DMS 273 (cell line): Measurements from ENCODE around the gene KRTAP12-4.
"Not testable (repeated sequence)": the region's sequence is repeated elsewhere in the genome, so short reads cannot be mapped to it uniquely, and the experiment has no call there.

ENCODE experiments used
- DNase-seq: peaks from one replicate; lab custom pipeline; 2025; ENCODE audit not compliant: unreplicated experiment; lab: John Stamatoyannopoulos, UW

KRTAP12-4 gene

DNA sequence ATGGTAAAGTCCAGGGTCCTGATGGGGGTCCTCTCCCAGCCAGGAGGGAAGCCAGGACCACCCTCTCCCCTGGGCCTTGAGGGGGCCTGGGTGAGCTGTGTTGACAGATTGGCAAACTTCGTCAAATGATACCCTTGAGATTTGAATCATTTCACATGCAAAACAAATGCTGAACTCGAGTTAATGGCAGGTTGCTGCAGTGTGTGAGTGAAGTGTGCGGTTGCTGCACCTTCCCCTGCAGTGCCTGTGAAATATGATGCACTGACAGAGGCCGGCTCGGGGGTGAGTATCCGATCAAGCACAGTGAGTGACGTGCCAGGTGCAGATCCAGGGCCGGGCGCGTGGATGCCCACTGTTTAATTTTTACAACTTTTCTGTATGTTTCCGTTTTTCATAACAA, 33.2 kb upstream of the KRTAP12-4 start:
- peak; percentile 34 for DNase-seq

- DNase-seq = no peak
These were observed 32.5 kb upstream of the KRTAP12-4 start for GRCh38 chr21:44686843-44687561.

DNA sequence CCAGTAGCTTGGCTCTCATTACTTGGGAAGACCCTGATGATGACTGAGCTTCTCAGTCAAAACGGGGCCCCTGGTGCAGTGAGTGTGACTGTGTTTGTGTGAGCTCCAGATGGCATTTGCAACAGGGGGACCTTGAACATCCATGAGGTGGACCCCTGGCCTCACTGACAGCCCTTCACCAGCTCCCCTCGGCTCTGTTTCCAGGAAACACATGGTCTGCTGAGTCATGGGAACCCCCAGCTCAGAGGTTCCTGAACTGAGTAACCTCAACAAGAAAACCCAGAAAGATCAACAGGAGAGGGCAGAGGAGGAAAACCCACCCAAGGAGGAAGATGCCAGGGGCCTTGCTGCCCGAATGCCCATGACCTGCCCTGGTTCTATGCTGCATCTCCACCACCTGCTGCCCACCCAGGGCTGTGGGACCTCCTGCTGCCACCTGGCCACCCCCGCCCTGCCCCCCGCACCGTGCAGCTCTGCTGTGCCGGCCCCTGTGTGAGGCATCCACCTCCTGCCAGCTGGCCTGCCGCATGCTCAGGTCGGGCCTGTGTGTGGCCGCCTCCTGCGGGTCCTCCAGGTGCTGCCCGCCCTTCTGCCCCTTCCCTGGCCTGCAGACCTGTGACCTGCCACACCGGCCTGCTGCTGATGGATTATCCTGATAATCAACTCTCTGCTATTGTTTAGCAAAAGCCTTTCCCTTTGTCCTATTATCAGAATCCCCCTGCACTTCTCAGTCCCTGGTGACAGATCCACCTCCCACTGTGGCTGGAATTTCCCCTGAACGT, 31.7 kb upstream of the KRTAP12-4 start:
- no peak for DNase-seq

DNA sequence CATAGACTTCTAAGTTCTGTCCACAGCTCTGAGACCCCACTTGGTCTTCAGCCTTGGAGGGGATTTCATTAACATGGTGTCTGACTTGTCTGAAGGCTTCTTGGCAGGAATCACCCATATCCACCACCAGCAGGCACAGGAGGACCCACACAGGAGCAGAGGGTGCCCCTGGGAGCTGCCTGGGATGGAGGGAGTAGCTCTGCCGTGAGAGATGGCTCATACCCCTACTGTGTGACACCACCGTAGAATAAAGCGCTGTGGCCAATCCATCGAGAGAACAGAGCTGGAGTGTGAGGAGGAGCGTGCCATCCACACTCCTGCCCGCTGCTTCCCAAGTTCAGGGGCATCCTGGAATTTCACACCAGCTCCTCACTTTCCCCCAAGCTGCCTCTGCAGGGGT, 30.6 kb upstream of the KRTAP12-4 start:
- DNase-seq = not testable (repeated sequence)

DNA sequence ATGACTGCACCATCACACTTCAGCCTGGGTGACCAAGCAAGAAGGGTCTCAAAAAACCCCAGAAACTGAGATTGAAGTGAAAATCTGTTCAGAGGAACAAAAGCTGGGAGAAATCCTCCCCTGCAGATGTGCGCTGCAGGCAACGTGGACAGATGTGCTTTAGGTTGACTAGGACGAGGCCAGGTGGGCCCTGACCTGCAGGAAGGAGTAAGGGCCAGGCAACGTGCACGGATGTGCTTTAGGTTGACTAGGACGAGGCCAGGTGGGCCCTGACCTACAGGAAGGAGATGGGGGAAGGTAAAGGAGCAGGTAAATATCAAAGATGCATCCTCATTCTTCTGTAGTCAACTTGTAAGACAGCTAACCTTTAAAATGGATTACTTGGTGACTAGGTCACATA, 30.0 kb upstream of the KRTAP12-4 start:
- DNase-seq = no peak

DNA sequence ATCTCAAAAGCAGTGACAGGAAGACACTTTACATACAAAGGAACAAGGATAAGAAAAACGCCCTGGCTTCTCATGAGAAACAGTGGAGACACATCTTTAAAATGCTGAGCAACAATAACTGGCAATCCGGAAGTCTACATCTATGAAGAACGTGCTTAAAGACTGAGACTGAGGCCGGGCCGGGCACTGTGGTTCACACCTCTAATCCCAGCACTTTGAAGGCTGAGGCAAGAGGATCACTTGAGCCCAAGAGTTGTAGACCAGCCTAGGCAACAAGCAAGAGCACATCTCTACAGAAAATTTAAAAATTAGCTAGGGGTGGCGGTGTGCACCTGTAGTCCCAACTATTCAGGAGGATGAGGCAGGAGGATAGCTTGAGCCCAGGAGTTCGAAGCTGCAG, 29.6 kb upstream of the KRTAP12-4 start:
- DNase-seq = no peak

GRCh38 chr21:44682580-44683151, 28.2 kb upstream of the KRTAP12-4 start:
- DNase-seq = no peak

GRCh38 chr21:44681861-44682579, 27.6 kb upstream of the KRTAP12-4 start, which contains the start of gene KRTAP12-1:
TSS of gene KRTAP12-1 (minus strand) at chr21:44682163. CDS start at chr21:44682123, 40 bp downstream.
- peak; percentile 75 for DNase-seq

DNA sequence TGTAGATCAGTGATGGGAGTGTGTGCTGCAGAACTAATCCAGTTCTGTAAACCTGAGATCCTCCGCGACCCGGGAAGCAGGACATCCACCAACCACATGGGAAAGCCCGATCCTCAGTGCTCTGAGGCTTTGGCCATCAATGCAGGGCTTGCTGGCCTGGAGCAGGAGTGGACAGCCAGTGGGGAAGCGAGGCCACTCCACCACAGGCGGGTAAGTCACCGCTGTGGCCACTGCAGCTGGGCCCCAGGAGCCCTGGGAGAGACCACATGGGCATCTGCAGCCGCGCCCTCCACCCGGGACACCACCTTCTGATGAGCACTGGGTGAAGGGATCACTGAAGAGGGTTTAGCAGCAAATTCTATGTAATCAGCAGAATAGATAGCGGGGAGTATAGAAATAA, 26.7 kb upstream of the KRTAP12-4 start:
- DNase-seq = no peak

GRCh38 chr21:44677881-44678280, 23.4 kb upstream of the KRTAP12-4 start:
- DNase-seq = no peak

DNA sequence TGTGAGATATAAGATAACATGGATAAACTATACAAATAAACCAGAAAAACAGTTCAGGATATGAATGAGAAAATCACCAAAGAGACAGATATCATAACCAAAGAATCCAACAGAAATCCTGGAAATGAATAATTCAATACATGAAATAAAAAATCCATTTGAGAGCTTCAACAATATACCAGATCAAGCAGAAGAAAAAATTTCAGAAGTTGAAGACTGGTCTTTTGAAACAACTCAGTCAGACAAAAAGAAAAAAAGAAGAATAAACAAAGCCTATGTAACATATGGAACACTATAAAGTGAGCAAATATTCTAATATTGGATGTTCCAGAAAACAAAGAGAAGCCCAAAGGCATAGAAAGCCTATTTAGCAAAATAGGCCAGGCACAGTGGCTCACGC, 17.5 kb upstream of the KRTAP12-4 start:
- DNase-seq = no peak

DNA sequence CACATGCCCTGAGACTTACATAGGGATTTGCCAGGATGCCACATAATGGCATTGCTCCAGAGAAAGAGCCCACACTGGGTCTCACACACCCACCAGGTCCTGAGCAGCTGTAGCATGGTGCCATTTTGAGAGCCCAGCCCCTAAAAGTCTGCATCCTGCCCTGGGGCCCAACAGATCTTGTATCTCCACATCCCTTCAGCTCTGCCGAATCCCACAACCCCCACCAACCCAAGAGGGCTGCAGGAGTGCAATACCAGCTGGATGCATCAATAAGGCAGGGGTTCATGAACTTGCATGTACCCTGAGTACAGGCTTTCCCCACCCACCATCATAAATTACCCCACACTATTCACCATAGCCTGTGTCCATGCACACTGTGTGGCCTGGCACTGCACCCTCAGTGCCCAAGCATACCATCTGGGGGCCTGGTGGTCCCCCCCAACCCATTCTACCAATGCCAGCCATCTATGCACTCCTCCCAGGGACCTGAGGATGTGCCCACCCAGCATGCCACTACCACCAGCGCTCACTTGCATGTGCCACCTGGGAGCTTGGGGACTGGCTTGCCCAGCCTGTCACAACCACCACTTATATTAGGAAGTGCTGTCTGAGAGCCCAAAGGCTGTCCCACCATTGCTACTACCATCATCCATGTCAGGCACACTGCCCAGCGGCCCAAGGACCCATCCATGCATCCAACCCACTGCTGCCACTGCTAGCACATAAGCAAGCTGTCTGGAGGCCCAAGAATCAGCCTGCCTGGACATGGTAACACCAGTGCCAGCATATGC, 16.4 kb upstream of the KRTAP12-4 start:
- DNase-seq = no peak

- no peak for DNase-seq
These were observed 13.2 kb upstream of the KRTAP12-4 start for GRCh38 chr21:44667612-44668011.

DNA sequence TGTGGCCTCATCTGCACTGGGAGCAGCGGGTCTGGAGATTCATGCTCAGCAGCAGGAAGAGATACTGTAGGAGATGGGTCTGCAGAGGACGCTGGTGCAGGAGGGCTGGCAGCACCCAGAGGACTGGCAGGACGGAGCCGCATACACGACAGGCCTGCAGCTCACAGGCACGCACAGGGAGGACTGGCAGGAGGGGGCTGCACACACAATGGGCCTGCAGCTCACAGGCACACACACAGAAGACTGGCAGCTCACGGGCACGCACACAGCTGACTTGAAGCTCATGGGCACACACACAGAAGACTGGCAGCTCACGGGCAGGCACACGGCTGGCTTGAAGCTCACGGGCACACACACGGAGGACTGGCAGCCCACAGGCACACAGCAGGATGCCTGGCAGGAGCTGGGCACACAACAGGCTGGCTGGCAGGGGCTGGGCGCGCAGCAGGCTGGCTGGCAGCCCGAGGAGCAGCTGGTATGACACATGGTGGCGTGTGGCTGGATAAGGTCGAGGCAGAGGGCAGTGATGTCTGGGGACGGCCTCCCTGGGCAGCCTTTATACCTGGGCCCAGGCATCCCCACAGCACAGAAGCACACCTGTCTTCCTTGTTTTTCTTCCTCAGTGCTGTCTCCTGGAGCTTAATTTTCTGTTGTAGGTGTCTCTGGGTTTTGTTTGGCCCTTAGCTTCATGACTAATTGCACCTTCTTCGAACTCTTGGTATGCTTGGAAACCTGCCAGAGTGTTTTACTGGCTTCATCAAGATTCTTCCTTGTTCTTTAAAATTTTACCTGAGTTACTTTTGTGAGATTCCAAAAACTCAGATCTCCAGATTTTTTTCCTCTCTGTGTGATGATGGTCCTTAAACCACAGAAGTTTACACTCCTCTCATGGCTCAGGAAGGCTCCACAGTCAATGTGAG, 12.2 kb upstream of the KRTAP12-4 start, which contains the start of gene KRTAP12-2:
KRTAP12-2 (minus strand) TSS at position 527 of the 920 bp plus-strand sequence; CDS start at position 486, 41 bp downstream.
- DNase-seq = peak; percentile 82

DNA sequence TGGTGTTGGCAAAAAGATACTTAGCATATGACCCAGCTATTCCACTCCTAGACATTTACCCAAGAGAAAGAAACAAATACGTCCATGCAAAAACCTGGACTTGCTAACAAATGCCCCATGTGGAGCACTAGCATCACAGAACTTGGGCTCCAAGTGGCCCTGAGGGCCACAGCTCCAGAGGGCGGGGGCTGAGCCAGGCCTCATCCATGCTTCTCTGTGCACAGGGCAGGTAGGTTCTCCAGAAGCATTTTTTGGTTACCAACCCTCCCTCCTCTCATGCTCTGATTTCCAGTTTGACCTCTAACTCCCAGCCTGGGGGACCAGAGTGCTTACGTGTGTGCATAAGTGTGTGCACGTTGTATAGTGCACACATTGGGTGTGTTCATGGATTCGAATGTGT, 10.2 kb upstream of the KRTAP12-4 start:
- no peak for DNase-seq

DNA sequence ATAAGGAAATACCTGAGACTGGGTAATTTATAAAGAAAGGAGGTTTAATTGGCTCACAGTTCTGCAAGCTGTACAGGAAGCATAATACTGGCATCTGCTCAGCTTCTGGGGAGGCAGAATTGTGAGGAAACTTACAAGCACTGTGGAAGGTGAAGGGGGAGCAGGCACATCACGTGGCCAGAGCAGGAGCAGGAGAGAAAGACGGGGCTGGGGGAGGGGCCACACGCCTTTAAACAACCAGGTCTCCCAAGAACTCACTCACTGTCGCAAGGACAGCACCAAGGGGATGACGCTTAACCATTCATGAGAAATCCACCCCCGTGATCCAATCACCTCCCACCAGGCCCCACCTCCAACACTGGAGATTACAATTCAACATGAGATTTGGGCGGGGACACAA, 7.1 kb upstream of the KRTAP12-4 start:
- DNase-seq = not testable (repeated sequence)

DNA sequence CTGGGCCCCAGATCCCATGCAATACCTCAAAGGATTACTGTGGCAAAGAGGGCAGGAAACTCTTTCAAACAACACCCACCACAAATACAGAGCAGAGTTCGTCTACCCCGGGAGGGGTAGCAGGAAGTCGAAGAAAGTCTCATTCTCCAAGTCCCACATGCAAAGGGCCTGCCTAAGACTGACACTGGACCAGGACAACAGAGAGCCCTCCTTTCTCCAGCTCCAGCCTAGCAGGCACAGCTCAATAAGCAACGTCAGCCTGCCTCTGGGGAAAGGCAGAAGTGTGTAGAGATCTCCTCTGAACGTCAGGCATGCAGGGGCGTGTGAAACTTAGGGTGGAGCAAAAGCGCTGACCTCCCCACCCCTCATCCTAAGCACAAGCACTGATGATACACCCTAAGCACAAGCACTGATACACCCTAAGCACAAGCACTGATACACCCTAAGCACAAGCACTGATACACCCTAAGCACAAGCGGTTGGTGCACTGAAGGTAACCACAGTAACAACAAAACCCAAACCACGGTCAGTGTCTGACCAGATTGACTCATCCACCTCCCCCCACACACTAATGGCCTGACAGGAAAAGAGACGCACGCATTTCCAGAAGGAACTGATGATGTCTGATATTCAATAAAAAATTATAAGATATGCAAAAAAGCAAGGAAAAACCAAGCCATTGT, 4.6 kb upstream of the KRTAP12-4 start:
- no peak for DNase-seq

DNA sequence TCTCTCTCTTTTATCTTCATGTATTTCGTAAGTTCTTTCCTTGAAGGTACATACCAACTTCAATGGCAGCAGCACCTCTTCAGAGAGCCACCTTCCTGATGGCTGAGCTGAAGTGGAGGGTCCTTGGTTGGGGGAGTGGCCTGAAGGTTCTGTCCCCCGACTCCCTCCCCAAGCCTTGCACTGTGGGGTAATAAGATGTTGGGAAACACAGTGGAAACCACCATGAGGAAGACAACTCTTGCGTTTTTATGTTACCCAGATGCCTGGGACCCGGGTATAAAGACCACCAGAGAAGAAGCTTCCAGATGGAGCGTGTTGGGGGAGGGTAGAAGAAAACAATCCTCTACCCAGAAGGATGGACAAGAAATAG, 4.1 kb upstream of the KRTAP12-4 start:
- no peak for DNase-seq
